Right atrium auricular region (tissue), 2 donors: ENCODE measurements around the gene PPP2R2C. TPM values are rescaled to one million over a fixed set of nuclear protein-coding genes. Genes with fewer than 3 reads are reported as not detected.

ENCODE experiments used
- DNase-seq: peaks from one replicate; pipeline ENCODE4 v3.0.0-alpha.2; 2019; ENCODE audit warnings: low spot score
- H3K27ac ChIP-seq, 2 donors: fragments of 200-600 bp; sonication (generic); 1 replicate in 1 of 2; 2 replicates in 1 of 2; pipeline ENCODE4 v1.5.1; 2016 to 2019
- H3K27me3 ChIP-seq, 2 donors: fragments of 200-600 bp; sonication (generic); one replicate each; pipeline versions ENCODE4 v1.5.1 to v1.6.0; 2017 to 2019
- H3K36me3 ChIP-seq: fragments of 200-600 bp; sonication (generic); one replicate; pipeline ENCODE4 v1.5.1; 2016
- H3K4me1 ChIP-seq, 2 donors: fragments of 200-600 bp; sonication (generic); one replicate each; pipeline versions ENCODE4 v1.5.1 to v1.6.0; 2017 to 2019
- H3K4me3 ChIP-seq, 2 donors: fragments of 200-600 bp; sonication (generic); 1 replicate in 1 of 2; 2 replicates in 1 of 2; pipeline ENCODE4 v1.5.1; 2017 to 2019; ENCODE audit warnings: mild to moderate bottlenecking in 1 of 2, moderate library complexity in 1 of 2
- H3K9me3 ChIP-seq, 2 donors: fragments of 200-600 bp; sonication (generic); one replicate each; pipeline ENCODE4 v1.5.1; 2019
- total RNA-seq, 2 donors: library from RNA; depleted of rRNA; stranded (reverse); fragments of >200 nt; gene quantifications; one replicate each; pipeline ENCODE4 v1.1.0, GENCODE V29; 2016
- TF ChIP-seq, protein P1 (sequence below), 2 donors: fragments of 200-600 bp; sonication (generic); IDR thresholded peaks; one replicate each; pipeline ENCODE4 v1.5.1; 2019; ENCODE audit warnings: antibody characterized with exemption in 2 of 2

Gene PPP2R2C
- total RNA-seq, 2 donors from 2014 or later, result 4.6 to 5.7 TPM

DNA sequence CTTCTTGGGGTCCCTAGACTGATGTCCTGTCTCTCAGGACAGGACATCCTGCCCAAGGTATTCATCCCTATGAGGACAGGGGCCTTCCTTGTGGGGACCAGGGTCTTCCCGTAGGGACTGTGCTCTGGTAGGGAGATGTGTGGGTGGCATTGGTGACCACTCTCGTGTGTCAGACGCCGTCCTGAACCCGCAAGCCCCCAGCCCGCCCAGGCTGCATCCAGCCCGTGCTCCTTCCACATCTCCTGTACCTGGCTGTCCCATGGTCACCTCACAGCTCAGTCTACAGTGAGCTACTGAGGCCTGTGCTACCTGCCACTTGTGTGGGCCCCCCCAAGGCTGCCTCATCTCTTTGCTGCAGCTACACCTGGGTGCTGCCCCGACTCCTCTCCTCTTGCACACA lies 178.8 kb downstream of the PPP2R2C start:
- DNase-seq, result no peak
- no peaks in the 10 kb centered on the region for H3K4me1 ChIP-seq

DNA sequence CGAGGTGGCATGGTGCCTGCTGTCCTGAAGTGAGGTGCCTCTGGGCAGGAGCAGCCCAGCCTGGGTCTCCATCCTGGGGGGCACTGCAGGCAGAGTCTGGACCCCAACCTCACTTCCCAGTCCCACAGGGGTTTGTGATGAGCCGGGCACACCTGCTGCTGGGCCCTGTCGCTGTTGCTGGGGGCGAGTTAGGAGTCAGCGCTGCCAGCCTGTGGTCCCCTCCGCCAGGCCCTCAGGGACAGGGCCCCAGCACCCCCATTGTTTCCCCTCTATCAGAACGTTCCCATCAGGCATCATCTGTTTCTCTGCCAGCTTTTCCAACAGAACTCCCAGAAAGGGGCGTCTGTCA lies 179.3 kb downstream of the PPP2R2C start:
- H3K36me3 ChIP-seq, result peaks cover 82% of the 10 kb centered on the region

More for the DNA sequence above, 178.8 kb downstream of the PPP2R2C start:
- Histone ChIP-seq H3K9me3 (no peaks in the 10 kb centered on the region), H3K27me3 (no peaks in the 10 kb centered on the region), H3K4me3 (no peak overlapping the region), H3K27ac (no peak overlapping the region), H3K36me3 (peaks cover 82% of the 10 kb centered on the region)
- TF ChIP-seq, protein P1, sequence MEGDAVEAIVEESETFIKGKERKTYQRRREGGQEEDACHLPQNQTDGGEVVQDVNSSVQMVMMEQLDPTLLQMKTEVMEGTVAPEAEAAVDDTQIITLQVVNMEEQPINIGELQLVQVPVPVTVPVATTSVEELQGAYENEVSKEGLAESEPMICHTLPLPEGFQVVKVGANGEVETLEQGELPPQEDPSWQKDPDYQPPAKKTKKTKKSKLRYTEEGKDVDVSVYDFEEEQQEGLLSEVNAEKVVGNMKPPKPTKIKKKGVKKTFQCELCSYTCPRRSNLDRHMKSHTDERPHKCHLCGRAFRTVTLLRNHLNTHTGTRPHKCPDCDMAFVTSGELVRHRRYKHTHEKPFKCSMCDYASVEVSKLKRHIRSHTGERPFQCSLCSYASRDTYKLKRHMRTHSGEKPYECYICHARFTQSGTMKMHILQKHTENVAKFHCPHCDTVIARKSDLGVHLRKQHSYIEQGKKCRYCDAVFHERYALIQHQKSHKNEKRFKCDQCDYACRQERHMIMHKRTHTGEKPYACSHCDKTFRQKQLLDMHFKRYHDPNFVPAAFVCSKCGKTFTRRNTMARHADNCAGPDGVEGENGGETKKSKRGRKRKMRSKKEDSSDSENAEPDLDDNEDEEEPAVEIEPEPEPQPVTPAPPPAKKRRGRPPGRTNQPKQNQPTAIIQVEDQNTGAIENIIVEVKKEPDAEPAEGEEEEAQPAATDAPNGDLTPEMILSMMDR (IDR thresholded peaks at IDR 0.05), result no peak

GRCh38 chr4:6292376-6293096 lies 179.9 kb downstream of the PPP2R2C start:
- Histone ChIP-seq H3K27me3 (no peaks in the 10 kb centered on the region), H3K27ac (no peak overlapping the region), H3K4me3 (no peak overlapping the region), H3K36me3 (peaks cover 82% of the 10 kb centered on the region), H3K9me3 (no peaks in the 10 kb centered on the region), H3K4me1 (no peaks in the 10 kb centered on the region)
- TF ChIP-seq, protein P1 (IDR thresholded peaks at IDR 0.05), result no peak
- no peak for DNase-seq

More for the DNA sequence above, 179.3 kb downstream of the PPP2R2C start:
- Histone ChIP-seq H3K9me3 (no peaks in the 10 kb centered on the region), H3K27me3 (no peaks in the 10 kb centered on the region), H3K4me3 (no peak overlapping the region), H3K27ac (no peak overlapping the region), H3K4me1 (no peaks in the 10 kb centered on the region)
- TF ChIP-seq, protein P1 (IDR thresholded peaks at IDR 0.05), result no peak
- no peak for DNase-seq

GRCh38 chr4:6291784-6292297 lies 180.6 kb downstream of the PPP2R2C start:
- H3K4me1 ChIP-seq, result no peaks in the 10 kb centered on the region
- TF ChIP-seq, protein P1 (IDR thresholded peaks at IDR 0.05), result no peak
- no peaks in the 10 kb centered on the region for H3K27me3 ChIP-seq
- H3K4me3 ChIP-seq, result no peak overlapping the region
- H3K9me3 ChIP-seq, result no peaks in the 10 kb centered on the region
- no peak overlapping the region for H3K27ac ChIP-seq
- H3K36me3 ChIP-seq, result peaks cover 88% of the 10 kb centered on the region
- no peak for DNase-seq

GRCh38 chr4:6290769-6291547 lies 181.5 kb downstream of the PPP2R2C start:
- no peak for DNase-seq
- H3K27ac ChIP-seq, result no peak overlapping the region
- no peaks in the 10 kb centered on the region for H3K4me1 ChIP-seq
- no peaks in the 10 kb centered on the region for H3K9me3 ChIP-seq
- H3K36me3 ChIP-seq, result peaks cover 92% of the 10 kb centered on the region
- TF ChIP-seq, protein P1 (IDR thresholded peaks at IDR 0.05), result no peak
- H3K27me3 ChIP-seq, result no peaks in the 10 kb centered on the region
- no peak overlapping the region for H3K4me3 ChIP-seq
